Ishikawa (cell line): Measurements from ENCODE around the gene INSYN2A.

Experiments used
- CEBPB ChIP-seq: IDR thresholded peaks from 2 replicates; pipeline ENCODE4 v1.6.1; 2012
- CREB1 ChIP-seq: IDR thresholded peaks from 2 replicates; pipeline ENCODE4 v1.6.1; 2012; ENCODE audit warnings: low read depth
- EGR1 ChIP-seq: IDR thresholded peaks from 2 replicates; pipeline ENCODE4 v1.6.1; 2012
- EP300 ChIP-seq: IDR thresholded peaks from 2 replicates; pipeline ENCODE4 v1.6.1; 2012; ENCODE audit warnings: borderline replicate concordance
- FOXM1 ChIP-seq: IDR thresholded peaks from 2 replicates; pipeline ENCODE4 v1.6.1; 2012; ENCODE audit warnings: low read depth, borderline replicate concordance
- MAX ChIP-seq: IDR thresholded peaks from 2 replicates; pipeline ENCODE4 v1.6.1; 2012
- NFIC ChIP-seq: IDR thresholded peaks from 2 replicates; pipeline ENCODE4 v1.6.1; 2012
- RAD21 ChIP-seq: IDR thresholded peaks from 2 replicates; pipeline ENCODE4 v1.6.1; 2012; ENCODE audit warnings: low read depth
- REST ChIP-seq: IDR thresholded peaks from 2 replicates; pipeline ENCODE4 v1.6.1; 2012; ENCODE audit warnings: low read depth, mild to moderate bottlenecking
- TAF1 ChIP-seq: IDR thresholded peaks from 2 replicates; pipeline ENCODE4 v1.6.1; 2012; ENCODE audit warnings: low read depth, mild to moderate bottlenecking
- TCF12 ChIP-seq: IDR thresholded peaks from 2 replicates; pipeline ENCODE4 v1.6.1; 2012; ENCODE audit warnings: low read depth
- TEAD4 ChIP-seq: IDR thresholded peaks from 2 replicates; pipeline ENCODE4 v1.6.1; 2012
- USF1 ChIP-seq: IDR thresholded peaks from 2 replicates; pipeline ENCODE4 v1.6.1; 2012
- YY1 ChIP-seq: IDR thresholded peaks from 2 replicates; pipeline ENCODE4 v1.6.1; 2012; ENCODE audit warnings: low read depth
- ZBTB7A ChIP-seq: IDR thresholded peaks from 2 replicates; pipeline ENCODE4 v1.6.1; 2012; ENCODE audit warnings: low read depth

Gene INSYN2A

GRCh38 chr10:127153181-127153580 is 43.2 kb downstream of the INSYN2A start:
- TF ChIP-seq EGR1 (no peak), NFIC (no peak), REST (no peak), TCF12 (no peak)

DNA sequence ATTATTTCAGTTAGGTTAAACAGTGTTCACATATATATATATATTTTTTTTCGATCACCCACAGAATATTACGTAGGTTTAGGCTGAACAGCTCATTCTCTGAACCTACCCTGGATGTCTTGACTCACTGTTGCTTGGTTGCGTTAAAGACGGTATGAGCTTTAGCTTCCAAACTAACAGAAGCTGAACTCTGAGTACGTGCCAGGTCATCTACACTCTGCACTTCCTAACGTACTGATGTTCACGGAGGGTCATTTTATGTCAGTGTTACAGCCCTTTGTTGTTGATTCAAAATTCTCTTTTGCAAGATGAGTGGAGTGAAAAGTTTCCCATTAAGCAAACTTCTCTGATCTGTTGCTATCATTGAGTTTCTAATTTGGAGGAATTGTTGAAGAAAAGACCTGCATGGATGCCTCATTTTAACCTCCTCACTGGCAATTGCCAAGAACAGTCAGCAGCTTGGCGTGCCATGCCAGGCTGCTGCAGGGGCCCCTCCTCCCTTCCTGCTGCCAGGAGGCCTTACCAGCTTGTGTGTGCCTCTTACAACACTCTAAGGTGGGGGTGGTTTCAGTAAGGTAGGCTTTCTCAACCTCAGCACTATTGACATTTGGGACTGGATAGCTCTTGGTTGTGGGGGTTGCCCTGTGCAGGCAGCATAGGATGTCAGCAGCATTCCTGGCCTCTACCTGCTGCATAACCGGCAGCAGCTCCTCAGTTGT is 44.3 kb downstream of the INSYN2A start:
- TF ChIP-seq RAD21 (no peak), TEAD4 (no peak), YY1 (no peak), ZBTB7A (no peak), NFIC (no peak)

GRCh38 chr10:127151541-127151940 is 44.9 kb downstream of the INSYN2A start:
- TF ChIP-seq TEAD4 = no peak
- TF ChIP-seq USF1 = no peak
- no peak for TF ChIP-seq RAD21
- TF ChIP-seq CEBPB = no peak
- TF ChIP-seq TAF1 = no peak
- no peak for TF ChIP-seq YY1
- TF ChIP-seq CREB1 = no peak
- no peak for TF ChIP-seq FOXM1
- no peak for TF ChIP-seq ZBTB7A
- no peak for TF ChIP-seq EP300
- no peak for TF ChIP-seq NFIC

DNA sequence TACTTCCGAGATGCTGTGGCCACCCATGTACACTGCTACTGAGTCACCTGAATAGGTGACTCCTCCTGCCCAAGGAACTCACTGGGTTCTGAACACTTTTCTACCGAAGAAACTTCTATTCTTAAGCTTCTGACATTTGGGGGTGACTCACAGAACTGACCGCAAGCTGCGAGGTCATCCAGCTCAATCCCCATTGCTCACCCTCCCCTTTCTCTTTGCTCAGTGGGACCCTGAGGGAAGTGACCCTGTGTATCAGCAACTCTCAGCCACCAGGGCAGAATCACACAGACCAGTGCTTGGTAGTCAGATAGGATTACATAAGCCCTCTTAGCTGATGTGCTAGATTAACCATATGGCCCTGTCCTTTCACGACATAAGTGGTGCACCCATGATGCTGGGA is 46.3 kb downstream of the INSYN2A start:
- TF ChIP-seq YY1 = no peak
- no peak for TF ChIP-seq CEBPB
- TF ChIP-seq USF1 = no peak
- TF ChIP-seq EP300 = no peak
- TF ChIP-seq MAX = no peak
- TF ChIP-seq CREB1 = no peak
- TF ChIP-seq TEAD4 = no peak
- TF ChIP-seq NFIC = no peak
- no peak for TF ChIP-seq EGR1
- no peak for TF ChIP-seq FOXM1
- no peak for TF ChIP-seq RAD21
- no peak for TF ChIP-seq TCF12
- TF ChIP-seq TAF1 = no peak

DNA sequence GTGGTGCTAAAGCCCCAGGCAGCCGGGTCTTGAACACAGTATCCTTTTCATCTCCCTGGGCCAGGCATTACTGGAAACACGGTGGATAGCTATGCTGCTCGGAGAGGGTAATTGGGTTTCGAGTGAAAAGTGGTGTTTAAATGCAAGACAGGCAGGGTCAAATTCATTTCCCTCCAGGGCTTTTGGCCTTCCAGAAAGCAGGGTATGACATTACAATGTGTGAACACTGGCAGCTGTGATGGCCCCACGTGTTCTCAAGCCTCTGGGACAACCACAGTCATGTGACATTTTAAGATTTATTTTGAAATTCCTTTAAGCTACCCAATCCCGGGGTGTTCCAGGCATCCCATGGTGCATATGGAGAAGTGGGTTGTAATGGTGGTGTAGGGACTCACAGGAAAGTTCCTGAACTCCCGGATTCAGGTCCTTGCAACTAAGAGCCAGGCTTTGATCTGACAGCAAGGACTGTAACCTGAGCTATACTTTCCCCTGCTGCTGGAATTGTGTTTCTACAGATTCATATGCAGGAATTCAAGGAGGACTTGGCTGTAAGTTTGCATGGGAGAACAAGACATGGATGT is 46.8 kb downstream of the INSYN2A start:
- TF ChIP-seq CREB1 = no peak
- TF ChIP-seq EGR1 = no peak
- TF ChIP-seq TCF12 = no peak
- TF ChIP-seq RAD21 = no peak
- no peak for TF ChIP-seq TAF1
- no peak for TF ChIP-seq ZBTB7A
- no peak for TF ChIP-seq REST
- no peak for TF ChIP-seq NFIC
- TF ChIP-seq CEBPB = no peak
- no peak for TF ChIP-seq YY1
- no peak for TF ChIP-seq USF1
- no peak for TF ChIP-seq FOXM1
- TF ChIP-seq TEAD4 = no peak
- no peak for TF ChIP-seq EP300
- no peak for TF ChIP-seq MAX

GRCh38 chr10:127148933-127149220 is 47.5 kb downstream of the INSYN2A start:
- no peak for TF ChIP-seq ZBTB7A
- no peak for TF ChIP-seq RAD21
